Anterior cingulate cortex (tissue), 58 donors: ENCODE measurements around the gene UBE3B.

Source experiments
- DNase-seq, 58 donors: peaks; one replicate each; lab custom pipeline; 2025; lab: John Stamatoyannopoulos, UW

UBE3B gene

DNA sequence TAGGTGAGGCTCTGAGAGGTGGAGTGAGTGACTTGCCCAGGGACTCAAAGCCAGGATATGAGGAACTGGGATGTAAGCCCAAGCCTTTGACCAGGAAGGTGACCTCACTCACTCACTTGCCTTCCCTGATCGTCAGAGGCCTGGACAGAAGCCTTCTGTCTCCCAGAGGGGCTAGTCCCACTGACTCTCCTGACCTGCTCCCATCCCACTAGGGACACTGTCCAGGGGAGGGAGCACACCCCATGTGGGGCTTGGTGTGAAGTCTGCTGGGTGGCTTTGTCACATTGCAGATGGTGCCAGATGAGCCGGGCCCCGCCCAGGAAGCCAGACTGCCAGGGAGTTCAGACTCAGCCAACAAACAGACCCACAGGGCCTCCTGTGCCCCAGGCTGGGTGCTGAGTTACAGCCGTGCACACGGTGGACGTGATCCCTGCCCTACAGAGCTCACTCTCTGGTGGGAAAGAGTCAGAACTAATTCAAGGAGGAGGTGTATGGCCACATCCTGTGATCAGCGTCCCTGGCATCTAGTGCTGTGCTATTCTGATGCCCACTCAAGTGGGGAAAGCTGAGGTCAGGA is 67.6 kb downstream of the UBE3B start:
- no peak for DNase-seq

DNA sequence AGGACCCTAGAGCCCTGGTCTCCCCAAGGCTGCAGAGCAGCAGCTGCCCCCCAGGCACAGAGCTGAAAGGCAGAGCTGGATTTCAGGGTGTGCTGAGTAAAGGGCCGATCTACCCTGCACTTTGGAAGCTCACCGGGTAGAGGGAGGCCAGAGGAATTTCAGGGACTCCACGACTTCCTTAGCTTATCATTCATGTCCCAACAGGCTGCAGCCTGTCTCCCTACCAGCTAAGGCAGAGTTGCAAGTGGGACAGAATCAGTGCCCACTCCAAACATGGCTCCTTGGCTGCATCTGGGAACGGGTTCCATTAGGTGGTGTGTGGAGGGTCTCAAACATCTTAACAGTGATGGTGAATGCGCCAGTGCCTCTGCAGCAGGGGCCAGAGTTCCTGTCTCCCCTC is 68.4 kb downstream of the UBE3B start:
- no peak for DNase-seq

DNA sequence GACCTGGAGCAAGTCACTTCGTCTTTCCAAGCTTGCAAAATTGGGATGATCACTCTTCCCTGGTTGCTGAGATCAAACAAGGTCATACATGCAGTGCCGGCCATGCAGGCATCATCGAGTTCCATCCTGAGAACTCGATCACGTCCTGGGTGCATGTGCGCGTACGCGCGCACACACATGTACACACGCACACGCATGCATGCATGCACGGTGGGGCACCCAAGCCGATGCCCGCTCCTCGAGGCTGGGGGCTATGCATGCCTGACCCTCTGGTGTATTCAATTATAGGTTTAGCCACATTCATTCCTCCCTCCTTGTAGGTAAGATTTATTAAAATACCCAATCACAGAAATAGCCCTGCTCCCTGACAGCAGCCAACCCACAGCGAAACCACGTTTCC is 69.9 kb downstream of the UBE3B start:
- DNase-seq = no peak

- no peak for DNase-seq
Observed at GRCh38 chr12:109548258-109548657, 70.8 kb downstream of the UBE3B start.

DNA sequence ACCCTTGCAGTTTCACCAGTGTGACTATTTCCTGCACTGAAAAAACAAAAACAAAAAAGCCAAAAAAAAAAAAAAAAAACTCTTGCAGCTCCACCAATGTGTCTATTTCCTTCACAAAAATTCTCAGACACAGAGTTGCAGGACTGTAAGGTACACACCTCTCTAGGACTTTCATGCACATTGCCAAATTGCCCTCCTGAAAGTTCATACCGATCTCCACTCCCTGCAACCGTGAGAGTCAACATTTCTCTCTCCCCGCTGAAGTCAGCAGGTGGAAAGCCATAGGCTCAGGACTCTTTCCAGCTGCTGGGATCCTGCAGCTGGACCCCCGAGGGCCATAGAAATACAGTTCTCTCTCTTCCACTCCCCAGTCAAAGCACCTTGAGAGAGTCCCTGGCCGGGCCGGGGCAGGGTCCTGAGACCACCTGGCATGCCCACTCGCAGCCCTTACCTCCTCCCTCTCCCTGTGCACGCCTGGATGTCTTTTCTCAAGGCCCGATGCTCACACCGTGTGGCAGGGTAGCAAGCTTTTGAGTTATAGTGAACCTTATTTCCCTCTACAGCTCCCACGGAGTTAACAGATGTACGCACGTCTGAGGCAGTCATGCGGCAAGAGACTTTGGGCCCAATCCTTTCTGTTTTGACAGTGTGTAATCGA is 72.3 kb downstream of the UBE3B start:
- no peak for DNase-seq

GRCh38 chr12:109550281-109550680 is 72.8 kb downstream of the UBE3B start:
- DNase-seq = no peak

GRCh38 chr12:109551108-109551507 is 73.7 kb downstream of the UBE3B start:
- DNase-seq = no peak

- no peak for DNase-seq
Observed at GRCh38 chr12:109552971-109553370, 75.5 kb downstream of the UBE3B start.

- DNase-seq = no peak
Observed at GRCh38 chr12:109553483-109553882, 76.0 kb downstream of the UBE3B start.

- DNase-seq = no peak
Observed at GRCh38 chr12:109553906-109554500, 76.6 kb downstream of the UBE3B start.

DNA sequence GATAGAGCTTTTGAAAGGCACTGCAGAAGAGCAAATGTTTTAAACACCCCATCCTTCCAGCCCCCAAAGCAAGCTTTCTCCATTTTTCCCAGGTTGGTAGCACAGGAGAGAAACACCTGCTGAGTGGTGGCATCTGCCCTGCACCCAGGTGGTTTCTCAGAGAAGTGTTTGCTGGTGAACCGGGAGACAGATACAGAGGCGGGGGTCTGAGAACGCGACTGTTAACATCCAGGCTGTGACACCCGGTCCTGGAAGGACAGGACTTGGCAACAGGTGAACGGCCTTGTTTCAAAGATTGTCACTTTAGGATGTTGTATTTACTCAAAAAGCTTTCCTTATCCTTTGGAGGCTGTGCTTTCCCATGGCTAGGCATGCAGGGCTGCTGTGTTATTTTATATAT is 77.3 kb downstream of the UBE3B start:
- DNase-seq = no peak

DNA sequence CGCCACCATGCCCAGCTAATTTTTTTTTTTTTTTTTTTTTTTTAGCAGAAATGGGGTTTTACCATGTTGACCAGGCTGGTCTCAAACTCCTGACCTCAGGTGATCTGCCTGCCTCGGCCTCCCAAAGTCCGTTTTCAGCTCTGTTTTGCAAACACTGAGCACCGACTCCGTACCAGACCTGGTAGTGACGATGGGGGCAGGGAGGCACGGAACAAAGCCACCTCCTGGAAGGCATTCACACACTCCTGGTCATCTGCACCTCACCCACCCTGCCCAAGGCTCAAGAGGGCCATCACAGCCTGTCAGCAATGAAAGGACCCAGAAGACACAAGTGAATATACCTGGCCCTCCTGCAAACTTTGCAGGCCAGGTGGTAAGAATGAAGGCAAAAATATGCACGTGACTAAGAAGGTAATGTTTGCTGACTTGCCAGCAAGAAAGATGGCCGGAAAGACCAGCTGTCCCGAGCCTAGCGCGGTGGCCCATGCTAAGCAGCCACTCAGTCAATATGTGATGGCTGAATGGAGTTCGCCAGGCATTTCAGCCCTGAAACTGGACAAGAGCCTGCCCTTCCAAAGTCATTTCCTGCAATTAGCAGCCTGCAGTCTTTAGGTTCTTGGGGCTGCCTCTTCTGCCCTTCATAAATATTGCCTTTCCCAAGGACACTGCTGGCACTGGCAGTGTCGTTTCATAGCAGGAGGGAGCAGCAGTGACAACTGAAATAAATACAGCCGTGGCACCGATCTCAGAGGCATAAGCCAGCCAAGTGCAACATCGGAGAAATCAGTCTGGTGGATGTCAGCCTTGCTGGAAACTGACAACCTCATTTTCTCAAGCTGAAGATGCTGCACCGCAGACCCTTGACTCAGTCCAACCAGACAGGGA is 78.2 kb downstream of the UBE3B start:
- DNase-seq = no peak

- no peak for DNase-seq
Observed at GRCh38 chr12:109557200-109557599, 79.8 kb downstream of the UBE3B start.

DNA sequence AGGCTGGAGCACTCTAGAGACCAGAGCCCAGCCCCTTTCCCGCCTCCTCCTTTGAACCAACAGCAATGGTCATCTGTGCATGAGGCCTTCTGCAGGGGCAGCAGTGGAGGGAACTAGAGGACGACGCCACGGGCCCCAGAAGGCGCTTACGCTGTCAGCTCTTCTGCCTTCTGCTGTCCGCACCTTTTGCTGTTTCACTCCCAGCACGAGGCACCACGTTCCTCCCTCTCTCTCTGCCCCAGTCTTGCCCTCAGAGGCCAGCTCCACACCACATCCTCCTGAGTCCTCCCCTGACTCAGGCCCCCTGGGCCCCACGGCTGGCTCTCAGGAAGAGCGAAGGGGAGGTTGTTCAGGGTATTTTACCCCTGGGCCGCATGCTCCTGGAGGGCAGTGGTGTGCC is 80.4 kb downstream of the UBE3B start:
- DNase-seq = no peak

- DNase-seq = no peak
Observed at GRCh38 chr12:109558374-109559199, 81.2 kb downstream of the UBE3B start.

DNA sequence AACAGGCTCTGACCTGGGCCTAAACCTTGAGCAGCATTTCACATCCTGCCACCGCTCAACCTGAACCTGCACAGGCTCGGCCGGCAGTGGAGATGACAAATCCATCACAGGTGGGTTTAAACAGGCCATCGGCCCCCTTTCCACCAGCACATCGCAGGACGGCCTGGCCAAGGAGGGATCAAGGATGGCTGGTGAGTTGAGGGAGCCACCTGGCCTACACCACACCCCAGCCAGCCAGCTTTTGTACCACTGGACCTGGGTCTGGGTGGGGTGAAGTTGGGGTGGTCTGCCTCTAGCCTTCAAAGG is 81.7 kb downstream of the UBE3B start:
- no peak for DNase-seq

- no peak for DNase-seq
Observed at GRCh38 chr12:109559601-109560000, 82.2 kb downstream of the UBE3B start.

DNA sequence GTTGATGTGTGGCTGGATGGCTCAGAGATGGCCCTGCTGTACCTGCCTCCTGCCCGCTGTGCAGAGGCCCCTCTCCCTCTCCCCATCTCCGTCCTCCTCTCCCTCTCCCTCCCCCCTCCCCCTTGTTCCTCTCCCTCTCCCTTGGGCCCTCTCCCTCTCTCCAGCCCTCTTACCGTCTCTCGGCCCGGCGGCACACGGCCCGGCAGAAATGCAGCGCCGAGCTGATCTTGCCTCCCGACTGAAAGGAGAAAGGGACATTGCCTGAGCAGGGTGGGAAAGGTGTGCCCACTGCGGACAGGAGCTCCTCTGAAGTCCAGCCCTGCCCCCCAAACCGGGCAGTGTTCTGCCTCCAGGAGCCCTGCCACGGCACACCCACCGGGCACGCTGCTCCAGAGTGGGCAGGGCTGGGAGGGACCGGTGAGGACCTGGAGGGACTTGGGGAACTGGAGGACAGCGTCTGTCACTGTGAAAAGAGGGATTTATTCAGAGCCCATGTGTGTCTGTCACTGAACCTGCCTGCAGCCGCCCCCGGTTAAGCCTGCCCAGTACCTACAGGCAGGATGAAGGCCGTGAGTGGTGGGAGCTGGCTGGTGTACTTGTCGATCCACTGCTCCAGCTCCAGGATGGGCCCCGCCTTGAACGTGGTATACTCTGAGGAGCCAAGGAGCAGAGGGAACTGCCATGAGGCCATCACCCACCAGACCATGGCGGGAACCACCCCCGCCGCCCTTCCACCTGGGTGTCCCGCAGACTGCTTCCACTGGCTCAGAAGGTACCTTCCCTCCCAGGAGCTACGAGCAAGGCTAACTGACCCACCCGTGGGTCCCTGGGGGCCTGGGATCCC is 83.7 kb downstream of the UBE3B start:
- DNase-seq = no peak

DNA sequence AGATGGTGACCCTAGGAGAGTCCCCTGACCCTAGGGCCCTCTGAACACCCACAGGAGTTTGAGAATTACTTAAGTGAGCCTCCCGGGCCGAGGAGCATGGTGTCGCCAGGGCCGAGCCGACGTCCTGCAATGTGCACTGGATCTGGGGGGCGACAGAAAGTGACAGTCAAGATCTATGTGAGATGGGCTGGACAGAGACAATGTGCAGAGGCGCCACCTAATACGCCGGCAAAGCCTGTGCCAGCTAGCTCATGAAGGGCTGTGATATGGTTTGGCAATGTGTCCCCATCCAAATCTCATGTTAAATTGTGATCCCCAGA is 84.2 kb downstream of the UBE3B start:
- DNase-seq = no peak

DNA sequence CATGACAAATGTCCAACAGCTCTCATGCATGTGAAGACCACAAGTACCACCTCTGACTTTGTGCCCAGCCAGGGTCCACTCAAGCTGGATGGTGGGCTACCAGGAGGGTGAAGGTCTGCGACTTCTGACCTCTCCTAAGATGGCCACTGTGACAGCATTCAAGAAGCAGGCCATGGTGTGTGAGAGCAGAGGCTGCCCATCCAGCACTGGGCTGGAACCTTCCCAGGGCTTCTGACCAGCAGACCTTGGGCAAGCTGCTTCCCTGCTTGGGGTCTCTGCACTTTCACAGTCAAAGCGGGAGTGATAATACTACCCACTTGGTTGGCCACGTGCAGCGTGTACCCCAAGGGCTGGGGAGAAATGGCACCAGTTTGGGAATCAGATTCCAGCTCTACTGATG is 85.4 kb downstream of the UBE3B start:
- DNase-seq = no peak
